Measurements from ENCODE around the gene COL4A2.

COL4A2 gene

GRCh38 chr13:110306960-110307766, at the start of gene COL4A2, which contains the start of gene COL4A1:
Gene COL4A2 (plus strand): TSS chr13:110307284. CDS start chr13:110307904, 620 bp downstream.
Gene COL4A1 (minus strand): TSS chr13:110307157. CDS start chr13:110307027, 130 bp downstream.
- TF ChIP-seq, protein P1, sequence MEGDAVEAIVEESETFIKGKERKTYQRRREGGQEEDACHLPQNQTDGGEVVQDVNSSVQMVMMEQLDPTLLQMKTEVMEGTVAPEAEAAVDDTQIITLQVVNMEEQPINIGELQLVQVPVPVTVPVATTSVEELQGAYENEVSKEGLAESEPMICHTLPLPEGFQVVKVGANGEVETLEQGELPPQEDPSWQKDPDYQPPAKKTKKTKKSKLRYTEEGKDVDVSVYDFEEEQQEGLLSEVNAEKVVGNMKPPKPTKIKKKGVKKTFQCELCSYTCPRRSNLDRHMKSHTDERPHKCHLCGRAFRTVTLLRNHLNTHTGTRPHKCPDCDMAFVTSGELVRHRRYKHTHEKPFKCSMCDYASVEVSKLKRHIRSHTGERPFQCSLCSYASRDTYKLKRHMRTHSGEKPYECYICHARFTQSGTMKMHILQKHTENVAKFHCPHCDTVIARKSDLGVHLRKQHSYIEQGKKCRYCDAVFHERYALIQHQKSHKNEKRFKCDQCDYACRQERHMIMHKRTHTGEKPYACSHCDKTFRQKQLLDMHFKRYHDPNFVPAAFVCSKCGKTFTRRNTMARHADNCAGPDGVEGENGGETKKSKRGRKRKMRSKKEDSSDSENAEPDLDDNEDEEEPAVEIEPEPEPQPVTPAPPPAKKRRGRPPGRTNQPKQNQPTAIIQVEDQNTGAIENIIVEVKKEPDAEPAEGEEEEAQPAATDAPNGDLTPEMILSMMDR (IDR thresholded peaks at IDR 0.05): no peak

DNA sequence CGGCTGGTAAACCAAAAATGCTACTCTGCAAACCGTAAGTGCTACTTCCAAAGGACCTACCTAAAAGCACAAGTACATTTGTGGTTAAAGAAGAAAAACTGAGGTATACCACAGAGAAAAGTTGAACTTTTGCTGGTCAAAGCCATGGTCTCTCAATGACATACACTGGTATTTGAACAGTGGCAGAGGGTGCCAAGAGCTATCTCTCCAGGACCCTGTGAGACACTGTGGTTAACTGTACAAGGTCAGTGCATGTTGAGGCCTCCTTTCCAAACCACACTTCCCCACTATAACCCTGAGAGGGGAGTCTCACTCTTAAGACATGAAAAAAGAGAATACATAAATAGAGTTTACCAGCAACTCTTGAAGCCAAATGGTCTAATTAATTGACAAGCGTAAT, 49.7 kb upstream of the COL4A2 start:
- TF ChIP-seq, protein P1 (IDR thresholded peaks at IDR 0.05): no peak

DNA sequence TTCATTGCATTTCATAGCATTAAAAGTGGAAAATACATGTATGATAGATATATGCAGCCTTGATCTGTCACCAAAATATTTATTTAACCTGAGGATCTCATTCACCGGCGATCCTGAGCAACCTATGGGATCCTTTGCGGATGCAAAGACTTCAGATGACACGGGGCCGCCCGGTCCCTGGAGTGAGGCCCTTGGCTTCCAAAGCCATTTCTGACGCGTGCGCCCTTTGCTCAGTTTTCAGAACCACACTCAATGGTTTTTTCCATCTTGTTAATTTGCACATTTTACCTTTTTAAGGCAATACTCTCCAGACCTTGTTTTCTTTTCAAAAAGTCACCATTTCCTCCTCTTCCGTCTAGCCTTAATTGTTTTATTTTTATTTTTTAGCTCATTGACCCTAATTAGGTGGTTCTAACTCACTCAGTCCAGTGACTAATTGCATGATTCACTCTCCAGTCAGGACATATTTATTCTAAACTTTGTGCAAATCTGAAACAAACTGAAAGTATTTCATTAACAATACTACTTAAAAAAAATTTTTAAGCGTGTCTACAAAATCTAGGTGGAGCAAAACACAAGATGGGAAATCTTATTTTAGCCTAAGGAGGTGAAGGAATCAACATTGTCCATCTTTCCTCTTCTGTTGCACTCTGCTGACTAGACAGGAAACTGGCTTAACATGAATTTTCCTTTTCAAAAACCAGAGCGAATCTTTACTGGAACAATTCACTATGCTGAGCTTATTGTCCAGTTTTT, 48.0 kb upstream of the COL4A2 start:
- TF ChIP-seq, protein P1 (IDR thresholded peaks at IDR 0.05): no peak

DNA sequence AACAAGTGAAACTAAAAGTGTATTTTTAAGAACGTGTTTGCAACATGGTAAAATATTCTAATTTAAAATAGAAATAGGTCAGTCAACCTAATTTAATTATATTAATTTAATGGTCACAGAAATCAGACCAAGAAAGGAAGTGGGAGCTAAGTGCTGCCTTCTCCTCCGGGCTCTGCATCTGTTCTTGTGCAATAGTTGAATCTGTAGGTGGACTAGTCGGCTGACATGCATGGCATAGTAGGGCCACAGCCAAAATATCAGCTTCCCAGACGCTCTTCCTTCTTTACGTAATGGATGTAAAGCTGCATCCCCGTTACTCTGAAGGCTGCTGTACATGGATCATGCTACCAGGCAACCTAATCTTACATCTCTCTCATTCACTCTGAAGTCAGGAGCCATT, 47.4 kb upstream of the COL4A2 start:
- TF ChIP-seq, protein P1 (IDR thresholded peaks at IDR 0.05): no peak

DNA sequence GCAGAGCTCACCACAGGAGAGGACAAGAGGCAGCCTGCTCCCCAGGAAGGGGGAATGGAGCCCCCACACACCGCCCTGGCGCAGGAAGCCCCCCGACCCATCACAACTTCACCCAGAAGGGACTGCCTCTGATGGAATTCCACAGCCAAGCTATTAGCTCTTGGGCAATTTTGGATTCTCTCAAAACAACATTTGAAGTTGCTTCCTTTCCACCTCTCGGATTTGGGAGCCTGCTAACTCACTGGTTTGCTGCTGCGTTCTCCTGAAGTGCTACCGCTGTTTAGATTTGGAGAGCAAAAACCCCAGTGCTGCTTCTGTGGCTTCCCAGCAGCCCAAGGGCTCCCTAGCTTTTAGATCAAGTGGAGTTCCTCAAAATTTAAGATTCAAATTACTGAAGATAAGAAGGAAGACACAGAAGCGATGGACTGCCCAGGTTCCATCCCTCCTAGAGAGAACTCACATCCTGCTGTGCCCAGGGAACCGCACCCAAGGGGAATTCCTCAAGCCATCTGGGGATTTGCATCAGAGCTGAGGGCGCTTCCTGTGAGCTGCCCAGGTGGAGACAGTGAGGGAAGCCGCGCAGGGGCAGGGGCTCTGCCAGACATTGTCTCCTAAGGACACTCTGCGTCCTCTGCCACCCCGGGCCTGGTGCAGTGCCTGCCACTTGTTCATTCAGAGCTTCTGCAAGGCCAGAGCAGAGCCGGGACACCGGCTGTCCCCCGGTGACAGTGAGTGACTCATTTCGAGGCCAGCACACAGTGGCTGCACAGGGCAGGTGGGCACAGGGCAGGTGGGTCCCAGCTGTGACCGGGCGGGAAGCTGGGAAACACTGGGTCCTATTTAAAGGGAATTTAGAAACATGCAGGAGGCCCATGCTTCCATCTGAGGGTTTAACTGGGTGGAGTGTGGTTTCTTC, 45.7 kb upstream of the COL4A2 start:
- TF ChIP-seq, protein P1 (IDR thresholded peaks at IDR 0.05): no peak

DNA sequence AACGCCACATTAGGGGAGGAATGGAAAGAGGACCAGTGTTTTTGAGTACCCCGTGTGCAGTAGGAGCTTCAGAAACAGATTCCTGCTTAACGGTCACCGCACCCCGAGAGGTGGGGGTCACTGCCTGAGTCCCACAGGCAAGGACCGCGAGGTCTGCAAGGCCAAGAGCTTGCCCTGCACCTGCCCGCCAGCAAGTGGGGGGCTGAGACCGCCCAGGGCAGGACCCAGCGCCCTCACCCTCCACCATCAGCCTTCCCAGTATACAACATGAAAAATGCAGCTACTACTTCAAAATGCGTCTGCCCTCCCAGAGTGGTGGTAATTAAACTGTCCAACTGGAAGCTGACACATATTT, 45.0 kb upstream of the COL4A2 start:
- TF ChIP-seq, protein P1 (IDR thresholded peaks at IDR 0.05): no peak
